GM12801 (cell line): ENCODE results near the gene CX3CR1.

Experiments
- TF ChIP-seq, protein P1 (sequence below): IDR thresholded peaks from one replicate; pipeline ENCODE4 v1.5.1; 2011; ENCODE audit warnings: control low read depth; ENCODE audit not compliant: insufficient read length; ENCODE audit errors: extremely low read depth

Gene CX3CR1, protein sequence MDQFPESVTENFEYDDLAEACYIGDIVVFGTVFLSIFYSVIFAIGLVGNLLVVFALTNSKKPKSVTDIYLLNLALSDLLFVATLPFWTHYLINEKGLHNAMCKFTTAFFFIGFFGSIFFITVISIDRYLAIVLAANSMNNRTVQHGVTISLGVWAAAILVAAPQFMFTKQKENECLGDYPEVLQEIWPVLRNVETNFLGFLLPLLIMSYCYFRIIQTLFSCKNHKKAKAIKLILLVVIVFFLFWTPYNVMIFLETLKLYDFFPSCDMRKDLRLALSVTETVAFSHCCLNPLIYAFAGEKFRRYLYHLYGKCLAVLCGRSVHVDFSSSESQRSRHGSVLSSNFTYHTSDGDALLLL

DNA sequence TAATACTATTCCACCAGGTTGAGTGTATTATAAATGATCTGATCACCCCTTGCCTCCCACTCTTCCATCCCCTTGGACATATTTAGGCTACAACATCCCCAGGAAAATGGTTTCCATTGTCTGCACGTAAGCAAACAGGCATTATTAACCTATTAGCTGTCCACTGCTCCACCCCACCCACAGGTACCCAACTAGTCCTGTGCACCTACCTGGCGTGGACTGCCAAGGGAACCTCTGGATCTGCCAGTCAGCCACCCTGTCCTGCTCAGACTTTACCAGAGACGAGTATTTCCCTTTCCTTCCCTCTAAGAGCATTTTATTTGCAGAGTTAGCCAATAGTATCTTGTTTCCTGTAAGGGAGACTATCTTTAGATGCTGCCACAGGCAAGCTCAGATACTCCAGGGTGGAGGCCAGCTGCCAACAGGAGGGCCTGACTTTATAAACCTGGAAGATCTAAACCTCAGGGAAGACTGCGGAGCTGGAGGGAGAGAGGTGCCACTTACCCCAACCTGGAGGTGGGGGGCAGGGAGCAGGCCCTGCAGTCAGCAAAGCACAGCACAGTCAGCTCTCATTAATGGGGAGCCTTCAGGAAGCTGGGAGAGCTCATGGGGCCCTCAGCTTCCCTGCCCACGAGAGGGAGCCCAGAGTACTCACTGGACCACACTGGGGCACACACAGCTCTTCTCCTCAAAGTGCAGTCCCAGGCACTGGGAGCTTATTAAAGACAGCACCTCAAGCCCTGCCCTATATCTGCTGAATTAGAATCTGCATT, at the start of gene CX3CR1:
TSS of gene CX3CR1 (minus strand) at position 292 of the 773 bp plus-strand sequence. CDS start 13,527 bp downstream, outside the sequence.
- TF ChIP-seq, protein P1, sequence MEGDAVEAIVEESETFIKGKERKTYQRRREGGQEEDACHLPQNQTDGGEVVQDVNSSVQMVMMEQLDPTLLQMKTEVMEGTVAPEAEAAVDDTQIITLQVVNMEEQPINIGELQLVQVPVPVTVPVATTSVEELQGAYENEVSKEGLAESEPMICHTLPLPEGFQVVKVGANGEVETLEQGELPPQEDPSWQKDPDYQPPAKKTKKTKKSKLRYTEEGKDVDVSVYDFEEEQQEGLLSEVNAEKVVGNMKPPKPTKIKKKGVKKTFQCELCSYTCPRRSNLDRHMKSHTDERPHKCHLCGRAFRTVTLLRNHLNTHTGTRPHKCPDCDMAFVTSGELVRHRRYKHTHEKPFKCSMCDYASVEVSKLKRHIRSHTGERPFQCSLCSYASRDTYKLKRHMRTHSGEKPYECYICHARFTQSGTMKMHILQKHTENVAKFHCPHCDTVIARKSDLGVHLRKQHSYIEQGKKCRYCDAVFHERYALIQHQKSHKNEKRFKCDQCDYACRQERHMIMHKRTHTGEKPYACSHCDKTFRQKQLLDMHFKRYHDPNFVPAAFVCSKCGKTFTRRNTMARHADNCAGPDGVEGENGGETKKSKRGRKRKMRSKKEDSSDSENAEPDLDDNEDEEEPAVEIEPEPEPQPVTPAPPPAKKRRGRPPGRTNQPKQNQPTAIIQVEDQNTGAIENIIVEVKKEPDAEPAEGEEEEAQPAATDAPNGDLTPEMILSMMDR: no peak

DNA sequence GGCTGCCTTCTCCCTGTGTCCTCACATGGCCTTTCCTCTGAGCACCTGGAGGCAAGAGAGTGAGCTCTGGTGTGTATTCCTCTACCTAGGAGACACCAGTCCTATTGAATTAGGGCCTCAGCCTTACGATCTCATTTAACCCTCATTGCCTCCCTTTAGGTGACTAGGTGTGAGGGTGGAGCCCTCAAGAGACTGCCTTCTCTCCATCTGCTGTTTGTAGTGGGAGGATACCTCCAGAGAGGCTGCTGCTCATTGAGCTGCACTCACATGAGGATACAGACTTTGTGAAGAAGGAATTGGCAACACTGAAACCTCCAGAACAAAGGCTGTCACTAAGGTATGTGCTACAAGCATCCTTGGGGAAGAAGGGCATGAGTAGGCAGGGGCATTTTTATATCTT, 49.7 kb upstream of the CX3CR1 start, which contains the start of gene CCR8:
TSS of gene CCR8 (plus strand) at position 217 of the 400 bp plus-strand sequence. CDS start 2,623 bp downstream, outside the sequence.
- TF ChIP-seq, protein P1: no peak

DNA sequence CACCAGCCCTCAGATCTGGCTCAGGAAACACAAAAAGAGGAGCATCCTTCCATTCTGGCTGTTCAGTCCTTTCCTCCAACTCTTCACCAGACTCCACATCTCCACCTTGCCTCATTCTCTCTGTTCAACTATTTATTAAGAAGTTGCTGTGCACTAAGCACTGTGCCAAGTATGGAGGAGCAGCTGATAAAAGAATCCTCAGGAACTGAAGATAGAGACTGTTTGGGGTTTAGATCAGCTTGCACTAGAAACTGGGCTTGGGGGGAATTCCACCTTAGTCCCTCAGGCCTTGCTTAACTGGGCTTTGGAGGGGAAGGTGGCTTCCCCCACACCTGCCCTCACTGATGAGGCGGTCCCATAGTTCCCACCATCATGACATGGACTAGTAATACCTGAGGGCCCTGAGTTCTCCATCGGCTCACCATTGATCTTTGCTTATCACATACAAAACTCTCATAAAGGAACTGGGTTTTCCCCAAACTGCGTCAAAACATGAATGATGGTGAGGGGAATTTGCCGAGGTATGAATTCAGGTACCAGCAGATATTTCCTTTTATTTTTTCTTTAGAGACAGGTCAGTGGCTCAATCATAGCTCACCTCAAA, 48.0 kb upstream of the CX3CR1 start:
- TF ChIP-seq, protein P1: no peak

DNA sequence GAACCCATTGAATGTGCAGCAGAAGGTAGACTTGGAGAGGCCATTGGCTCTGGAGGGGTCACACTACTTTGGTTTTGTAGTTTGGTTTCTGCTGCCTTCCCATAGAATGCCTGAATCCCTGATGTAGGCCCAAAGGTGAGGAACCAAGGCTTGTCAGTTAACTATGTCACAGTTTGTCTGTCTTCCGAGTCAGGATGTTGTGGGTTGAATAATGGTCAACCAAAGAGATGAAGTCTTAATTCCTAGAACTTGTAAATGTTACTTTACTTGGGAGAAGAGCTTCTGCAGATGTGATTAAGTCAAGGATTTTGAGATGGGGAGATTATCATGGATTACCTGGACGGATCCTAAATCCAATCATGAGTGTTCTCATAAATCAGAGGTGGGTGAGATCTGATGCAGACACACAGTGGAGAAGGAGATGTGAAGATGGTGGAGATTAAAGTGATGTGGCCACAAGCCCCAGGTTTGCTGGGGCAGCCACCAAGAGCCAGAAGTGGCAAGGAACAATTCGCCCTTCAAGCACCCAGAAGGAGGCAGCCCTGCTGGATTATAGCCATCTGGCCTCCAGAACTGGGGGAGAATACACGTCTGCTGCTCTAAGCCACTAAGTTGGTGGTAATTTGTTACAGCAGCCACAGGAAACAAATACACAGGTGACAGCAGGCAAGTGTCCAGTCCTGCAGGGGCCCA, 47.4 kb upstream of the CX3CR1 start:
- TF ChIP-seq, protein P1: no peak

DNA sequence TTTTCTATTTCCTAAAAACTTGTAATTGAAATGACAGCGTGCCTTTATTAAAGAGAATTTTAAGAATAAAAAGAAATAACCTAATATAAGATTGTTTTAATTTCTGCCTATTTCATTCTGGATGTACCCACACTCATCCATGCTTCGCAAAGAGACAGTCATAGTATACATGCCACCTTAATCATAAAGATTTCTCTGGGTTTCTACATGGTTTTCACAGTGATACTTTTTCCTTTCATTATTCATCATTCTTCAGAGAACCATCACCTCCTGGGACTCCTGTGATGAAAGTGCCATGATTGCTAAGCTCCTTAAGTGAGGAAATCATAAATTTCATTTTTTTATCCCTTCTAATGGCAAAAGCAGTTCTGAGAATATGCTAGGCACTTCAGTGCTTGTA, 45.4 kb upstream of the CX3CR1 start:
- TF ChIP-seq, protein P1: no peak

DNA sequence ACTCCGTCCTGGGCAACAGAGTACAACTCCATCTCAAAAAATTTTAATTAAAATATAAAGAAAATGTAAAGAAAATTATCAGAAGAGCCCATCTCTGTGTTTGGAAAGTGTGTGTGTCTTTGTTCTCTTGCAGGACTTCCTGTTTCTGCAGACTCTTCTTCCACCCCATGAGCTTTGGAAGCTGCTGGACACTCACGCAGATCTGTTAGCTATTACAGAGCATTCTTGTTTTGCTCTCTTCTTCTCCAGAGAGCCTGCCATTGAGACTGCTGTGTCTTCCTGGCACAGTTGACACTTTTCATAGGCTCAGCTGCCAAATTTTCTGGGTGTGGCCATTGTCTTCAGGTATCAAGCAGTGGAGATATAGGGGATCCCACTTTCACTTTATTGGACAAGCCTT, 43.7 kb upstream of the CX3CR1 start:
- TF ChIP-seq, protein P1: no peak
